OCI-LY1 (cell line): ENCODE measurements around the gene EPHB2.

Experiments
- H2AFZ ChIP-seq: fragments of 200-600 bp; sonication (generic), shearing (Covaris generic); 2 replicates; pipeline ENCODE4 v1.6.0; 2014; ENCODE audit warnings: antibody characterized with exemption, mild to moderate bottlenecking, low read length
- H3F3A ChIP-seq: fragments of 200-600 bp; sonication (generic), shearing (Covaris generic); 2 replicates; pipeline ENCODE4 v1.6.0; 2014; ENCODE audit warnings: mild to moderate bottlenecking, antibody characterized with exemption, low read length, moderate library complexity; ENCODE audit not compliant: insufficient read depth
- H3K27ac ChIP-seq: fragments of 200-600 bp; sonication (generic); 2 replicates; pipeline ENCODE4 v1.5.1; 2014; ENCODE audit warnings: low read length, mixed run types, mild to moderate bottlenecking, low read depth; ENCODE audit not compliant: poor library complexity, severe bottlenecking
- H3K27me3 ChIP-seq: fragments of 200-600 bp; sonication (generic); 2 replicates; pipeline ENCODE4 v1.6.0; 2014; ENCODE audit warnings: antibody characterized with exemption, mild to moderate bottlenecking, low read length, moderate library complexity; ENCODE audit not compliant: insufficient read depth
- H3K36me3 ChIP-seq: fragments of 200-600 bp; sonication (generic); 2 replicates; pipeline ENCODE4 v1.6.1; 2014; ENCODE audit warnings: mild to moderate bottlenecking, antibody characterized with exemption, low read length, moderate library complexity, mixed read lengths; ENCODE audit not compliant: insufficient read depth
- H3K4me1 ChIP-seq: fragments of 200-600 bp; sonication (generic); 2 replicates; pipeline ENCODE4 v1.5.1; 2014; ENCODE audit warnings: mild to moderate bottlenecking, low read length, moderate library complexity; ENCODE audit not compliant: insufficient read depth, severe bottlenecking
- H3K4me2 ChIP-seq: fragments of 200-600 bp; sonication (generic), shearing (Covaris generic); 2 replicates; pipeline ENCODE4 v1.6.1; 2014; ENCODE audit warnings: low read length
- H3K4me3 ChIP-seq: fragments of 200-600 bp; sonication (generic); 2 replicates; pipeline ENCODE4 v1.5.1; 2014; ENCODE audit warnings: low read length, low read depth, mild to moderate bottlenecking, mixed read lengths; ENCODE audit not compliant: poor library complexity, severe bottlenecking
- H3K79me2 ChIP-seq: fragments of 200-600 bp; shearing (Covaris generic); 2 replicates; pipeline ENCODE4 v1.6.1; 2016; ENCODE audit warnings: mixed run types, low read length, mixed read lengths; ENCODE audit not compliant: insufficient read depth
- H3K9ac ChIP-seq: fragments of 200-600 bp; sonication (generic), shearing (Covaris generic); 2 replicates; pipeline ENCODE4 v1.6.1; 2014; ENCODE audit warnings: mild to moderate bottlenecking, low read length, mixed read lengths
- H3K9me2 ChIP-seq: fragments of 200-600 bp; sonication (generic), shearing (Covaris generic); 2 replicates; pipeline ENCODE4 v1.6.1; 2014; ENCODE audit warnings: low read depth, mild to moderate bottlenecking, low read length, mixed read lengths
- H3K9me3 ChIP-seq: fragments of 200-600 bp; shearing (Covaris generic); 2 replicates; pipeline ENCODE4 v1.6.1; 2014; ENCODE audit warnings: low read length, mixed read lengths
- H4K20me1 ChIP-seq: fragments of 200-600 bp; sonication (generic), shearing (Covaris generic); 2 replicates; pipeline ENCODE4 v1.6.0; 2016; ENCODE audit warnings: mild to moderate bottlenecking, low read length; ENCODE audit not compliant: insufficient read depth
- EZH2 ChIP-seq: fragments of 200-600 bp; sonication (generic), shearing (Covaris generic); IDR thresholded peaks from 2 replicates; pipeline ENCODE4 v1.8.0; 2017; ENCODE audit warnings: borderline replicate concordance, mixed run types, mild to moderate bottlenecking, antibody characterized with exemption, low read length, moderate library complexity, mixed read lengths
- TF ChIP-seq, protein P1 (sequence below): fragments of 200-600 bp; sonication (generic), shearing (Covaris generic); IDR thresholded peaks from 2 replicates; pipeline ENCODE4 v1.5.1; 2017; ENCODE audit warnings: mild to moderate bottlenecking, antibody characterized with exemption, low read length, moderate library complexity, mixed read lengths

EPHB2 gene

DNA sequence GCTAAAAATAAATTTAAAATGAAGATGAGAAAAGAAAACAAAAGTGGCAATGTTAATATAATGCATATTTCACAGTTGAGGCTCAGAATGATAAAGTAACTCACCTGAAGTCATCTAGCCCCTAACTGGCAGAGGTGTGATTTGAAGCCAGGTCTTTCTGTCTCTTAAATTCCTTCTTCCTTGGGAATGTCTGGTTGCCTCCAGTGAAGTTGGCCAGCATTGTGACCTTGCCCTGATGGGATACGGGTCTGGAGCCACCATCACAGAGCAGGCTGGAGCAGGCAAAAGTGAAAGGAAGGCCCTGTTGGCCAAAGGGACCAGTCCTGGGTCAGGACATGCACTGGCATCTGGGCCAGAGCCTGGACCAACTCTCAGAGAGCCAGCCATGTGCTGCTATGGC is 111.7 kb downstream of the EPHB2 start:
- H3K27ac ChIP-seq = no peak overlapping the region
- H3K9ac ChIP-seq = no peak overlapping the region
- H3K9me2 ChIP-seq = no peaks in the 10 kb centered on the region
- H2AFZ ChIP-seq = no peak overlapping the region
- H3F3A ChIP-seq = no peaks in the 10 kb centered on the region
- H3K27me3 ChIP-seq = peaks cover 4% of the 10 kb centered on the region; the same call in 1 of the 2 replicates
- no peaks in the 10 kb centered on the region for H3K36me3 ChIP-seq
- H3K79me2 ChIP-seq = no peaks in the 10 kb centered on the region
- H3K4me2 ChIP-seq = no peak overlapping the region
- H4K20me1 ChIP-seq = no peaks in the 10 kb centered on the region
- no peak for TF ChIP-seq EZH2
- TF ChIP-seq, protein P1, sequence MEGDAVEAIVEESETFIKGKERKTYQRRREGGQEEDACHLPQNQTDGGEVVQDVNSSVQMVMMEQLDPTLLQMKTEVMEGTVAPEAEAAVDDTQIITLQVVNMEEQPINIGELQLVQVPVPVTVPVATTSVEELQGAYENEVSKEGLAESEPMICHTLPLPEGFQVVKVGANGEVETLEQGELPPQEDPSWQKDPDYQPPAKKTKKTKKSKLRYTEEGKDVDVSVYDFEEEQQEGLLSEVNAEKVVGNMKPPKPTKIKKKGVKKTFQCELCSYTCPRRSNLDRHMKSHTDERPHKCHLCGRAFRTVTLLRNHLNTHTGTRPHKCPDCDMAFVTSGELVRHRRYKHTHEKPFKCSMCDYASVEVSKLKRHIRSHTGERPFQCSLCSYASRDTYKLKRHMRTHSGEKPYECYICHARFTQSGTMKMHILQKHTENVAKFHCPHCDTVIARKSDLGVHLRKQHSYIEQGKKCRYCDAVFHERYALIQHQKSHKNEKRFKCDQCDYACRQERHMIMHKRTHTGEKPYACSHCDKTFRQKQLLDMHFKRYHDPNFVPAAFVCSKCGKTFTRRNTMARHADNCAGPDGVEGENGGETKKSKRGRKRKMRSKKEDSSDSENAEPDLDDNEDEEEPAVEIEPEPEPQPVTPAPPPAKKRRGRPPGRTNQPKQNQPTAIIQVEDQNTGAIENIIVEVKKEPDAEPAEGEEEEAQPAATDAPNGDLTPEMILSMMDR = no peak
- H3K4me1 ChIP-seq = no peaks in the 10 kb centered on the region
- no peaks in the 10 kb centered on the region for H3K9me3 ChIP-seq
- H3K4me3 ChIP-seq = no peak overlapping the region

DNA sequence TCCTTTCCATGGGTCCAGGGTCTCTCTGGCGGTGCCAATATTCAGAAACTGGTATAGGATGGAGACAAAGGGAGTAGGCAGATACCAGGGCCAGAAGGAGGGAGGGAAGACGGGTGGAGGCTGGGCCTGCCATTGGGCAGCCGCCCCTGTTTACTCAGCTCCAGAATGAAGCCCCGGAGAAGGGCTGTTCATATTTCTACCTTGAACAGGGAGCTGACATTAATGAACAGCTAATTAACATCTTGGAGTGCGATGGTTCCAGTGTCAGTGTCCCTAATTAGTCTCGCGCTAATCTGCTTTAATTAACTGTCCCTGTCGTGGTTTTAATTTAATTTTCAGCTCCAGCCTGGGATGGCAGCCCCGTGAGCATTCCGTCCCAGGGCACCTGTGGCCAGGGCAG is 113.8 kb downstream of the EPHB2 start:
- Histone ChIP-seq H3K36me3 (no peaks in the 10 kb centered on the region), H3K9ac (no peak overlapping the region)

DNA sequence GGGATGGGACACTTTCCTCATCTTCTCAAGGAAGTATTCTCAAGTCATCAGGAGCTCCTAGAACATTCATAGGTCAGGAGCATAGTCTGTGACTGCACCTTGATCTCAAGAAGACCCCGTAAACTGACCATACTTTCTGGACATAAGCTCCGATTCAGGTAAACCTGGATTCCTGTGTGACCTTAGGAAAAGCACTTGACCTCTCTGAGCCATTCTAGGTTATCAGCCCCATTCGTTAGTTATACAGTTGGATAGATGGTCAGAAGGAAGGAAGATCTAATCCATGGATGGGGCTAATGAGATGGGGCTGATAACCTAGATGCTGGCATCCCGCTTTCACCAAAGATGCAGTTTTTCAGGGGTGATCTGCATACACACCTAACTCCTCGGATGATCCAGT is 114.3 kb downstream of the EPHB2 start:
- no peaks in the 10 kb centered on the region for H3K36me3 ChIP-seq
- H4K20me1 ChIP-seq = no peaks in the 10 kb centered on the region
- H3K79me2 ChIP-seq = no peaks in the 10 kb centered on the region
- no peaks in the 10 kb centered on the region for H3F3A ChIP-seq
- H3K4me1 ChIP-seq = no peaks in the 10 kb centered on the region
- no peaks in the 10 kb centered on the region for H3K9me2 ChIP-seq
- no peak overlapping the region for H3K4me2 ChIP-seq
- no peaks in the 10 kb centered on the region for H3K9me3 ChIP-seq
- no peak overlapping the region for H3K4me3 ChIP-seq
- no peaks in the 10 kb centered on the region for H3K27me3 ChIP-seq
- TF ChIP-seq EZH2 = no peak
- TF ChIP-seq, protein P1 = no peak
- no peak overlapping the region for H3K9ac ChIP-seq
- no peak overlapping the region for H2AFZ ChIP-seq
- no peak overlapping the region for H3K27ac ChIP-seq

More for the DNA sequence above, 113.8 kb downstream of the EPHB2 start:
- H4K20me1 ChIP-seq = no peaks in the 10 kb centered on the region
- no peaks in the 10 kb centered on the region for H3K9me2 ChIP-seq
- H3K27ac ChIP-seq = no peak overlapping the region
- H3K4me1 ChIP-seq = no peaks in the 10 kb centered on the region
- no peaks in the 10 kb centered on the region for H3K9me3 ChIP-seq
- no peaks in the 10 kb centered on the region for H3K27me3 ChIP-seq
- H3F3A ChIP-seq = no peaks in the 10 kb centered on the region
- no peak overlapping the region for H3K4me2 ChIP-seq
- no peaks in the 10 kb centered on the region for H3K79me2 ChIP-seq
- TF ChIP-seq EZH2 = no peak
- no peak overlapping the region for H2AFZ ChIP-seq
- H3K4me3 ChIP-seq = no peak overlapping the region

DNA sequence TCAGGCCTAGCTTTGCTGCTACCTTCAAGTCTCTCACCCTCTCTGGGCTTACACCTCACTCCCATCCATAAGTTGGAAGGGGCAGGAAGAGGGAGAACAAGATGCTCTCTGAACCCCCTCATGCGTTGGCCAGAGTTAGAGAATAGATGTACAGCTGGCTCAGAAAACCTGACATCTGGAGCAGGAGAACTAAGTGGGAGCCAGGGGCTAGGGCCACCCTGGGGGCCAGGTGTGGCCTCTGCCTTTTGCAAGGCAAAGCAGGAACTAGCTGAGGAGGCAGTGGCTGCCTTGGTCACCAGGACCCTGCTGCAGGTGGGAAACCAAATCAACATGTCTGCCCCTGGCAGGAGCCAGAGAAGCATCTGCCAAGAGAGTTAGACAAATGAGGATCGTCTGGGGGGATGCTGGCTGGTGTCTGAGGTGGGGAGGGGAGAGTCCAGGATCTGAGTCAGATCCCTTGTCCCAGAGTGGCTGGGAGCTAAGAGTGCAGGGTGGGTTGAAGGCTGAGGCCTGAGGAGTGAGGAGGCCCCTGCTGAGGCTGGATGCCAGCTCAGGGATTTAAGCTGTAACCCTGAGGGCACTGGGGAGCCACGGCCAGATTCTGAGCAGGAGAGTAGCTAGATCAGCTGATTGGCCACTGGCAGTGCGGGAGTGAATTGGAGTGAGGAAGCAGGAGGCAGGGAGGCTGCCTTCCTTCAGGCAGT is 115.0 kb downstream of the EPHB2 start:
- H3K36me3 ChIP-seq = no peaks in the 10 kb centered on the region
- no peak overlapping the region for H3K4me3 ChIP-seq
- no peaks in the 10 kb centered on the region for H3K79me2 ChIP-seq
- no peaks in the 10 kb centered on the region for H4K20me1 ChIP-seq
- TF ChIP-seq, protein P1 = no peak
- no peak for TF ChIP-seq EZH2
- H3K4me2 ChIP-seq = no peak overlapping the region
- no peak overlapping the region for H3K9ac ChIP-seq
- H3K27ac ChIP-seq = no peak overlapping the region
- no peaks in the 10 kb centered on the region for H3K9me2 ChIP-seq
- H3F3A ChIP-seq = no peaks in the 10 kb centered on the region
- no peaks in the 10 kb centered on the region for H3K4me1 ChIP-seq
- H3K9me3 ChIP-seq = no peaks in the 10 kb centered on the region
- no peaks in the 10 kb centered on the region for H3K27me3 ChIP-seq
- H2AFZ ChIP-seq = no peak overlapping the region
